ENCODE results near the gene PTPRQ. TPM values are rescaled to one million over a fixed set of nuclear protein-coding genes. Genes with fewer than 3 reads are reported as not detected.
A peak's percentile ranks its signal among the peaks of the same experiment; 100 is the strongest.

Gene PTPRQ
- total RNA-seq, 1 donor, result 5.4 TPM

GRCh38 chr12:80531646-80532045 is 87.6 kb downstream of the PTPRQ start:
- Histone ChIP-seq H2AFZ (ENCODE audit: low read length) (peak overlapping the region; percentile 70), H3K79me2 (ENCODE audit: insufficient read depth, low read length) (no peaks in the 10 kb centered on the region), H3K4me1 (ENCODE audit: insufficient read depth, low read length) (peaks cover 6% of the 10 kb centered on the region), H3K27ac (ENCODE audit: low read depth, low read length) (no peak overlapping the region), H3K27me3 (ENCODE audit: insufficient read depth, low read length) (no peaks in the 10 kb centered on the region), H3K4me3 (ENCODE audit: insufficient read depth, low read length) (no peak overlapping the region), H3K9me3 (ENCODE audit: low read depth, low read length) (no peaks in the 10 kb centered on the region), H4K20me1 (ENCODE audit: insufficient read depth, low read length) (no peaks in the 10 kb centered on the region), H3K4me2 (ENCODE audit: insufficient read depth, low read length) (no peak overlapping the region), H3K36me3 (ENCODE audit: insufficient read depth, low read length) (no peaks in the 10 kb centered on the region)
- TF ChIP-seq, protein P1, sequence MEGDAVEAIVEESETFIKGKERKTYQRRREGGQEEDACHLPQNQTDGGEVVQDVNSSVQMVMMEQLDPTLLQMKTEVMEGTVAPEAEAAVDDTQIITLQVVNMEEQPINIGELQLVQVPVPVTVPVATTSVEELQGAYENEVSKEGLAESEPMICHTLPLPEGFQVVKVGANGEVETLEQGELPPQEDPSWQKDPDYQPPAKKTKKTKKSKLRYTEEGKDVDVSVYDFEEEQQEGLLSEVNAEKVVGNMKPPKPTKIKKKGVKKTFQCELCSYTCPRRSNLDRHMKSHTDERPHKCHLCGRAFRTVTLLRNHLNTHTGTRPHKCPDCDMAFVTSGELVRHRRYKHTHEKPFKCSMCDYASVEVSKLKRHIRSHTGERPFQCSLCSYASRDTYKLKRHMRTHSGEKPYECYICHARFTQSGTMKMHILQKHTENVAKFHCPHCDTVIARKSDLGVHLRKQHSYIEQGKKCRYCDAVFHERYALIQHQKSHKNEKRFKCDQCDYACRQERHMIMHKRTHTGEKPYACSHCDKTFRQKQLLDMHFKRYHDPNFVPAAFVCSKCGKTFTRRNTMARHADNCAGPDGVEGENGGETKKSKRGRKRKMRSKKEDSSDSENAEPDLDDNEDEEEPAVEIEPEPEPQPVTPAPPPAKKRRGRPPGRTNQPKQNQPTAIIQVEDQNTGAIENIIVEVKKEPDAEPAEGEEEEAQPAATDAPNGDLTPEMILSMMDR (IDR thresholded peaks at IDR 0.05; ENCODE audit: extremely low read depth, low read depth, low read length), result no peak
- no peak for DNase-seq (ENCODE audit: insufficient read length, low spot score, missing footprints)

GRCh38 chr12:80539029-80539428 is 95.0 kb downstream of the PTPRQ start:
- Histone ChIP-seq H2AFZ (ENCODE audit: low read length) (peak overlapping the region; percentile 52), H4K20me1 (ENCODE audit: insufficient read depth, low read length) (no peaks in the 10 kb centered on the region), H3K79me2 (ENCODE audit: insufficient read depth, low read length) (no peaks in the 10 kb centered on the region), H3K36me3 (ENCODE audit: insufficient read depth, low read length) (no peaks in the 10 kb centered on the region), H3K4me1 (ENCODE audit: insufficient read depth, low read length) (peaks cover 3% of the 10 kb centered on the region), H3K9me3 (ENCODE audit: low read depth, low read length) (no peaks in the 10 kb centered on the region), H3K27me3 (ENCODE audit: insufficient read depth, low read length) (no peaks in the 10 kb centered on the region), H3K27ac (ENCODE audit: low read depth, low read length) (no peak overlapping the region), H3K4me3 (ENCODE audit: insufficient read depth, low read length) (no peak overlapping the region), H3K4me2 (ENCODE audit: insufficient read depth, low read length) (no peak overlapping the region)
- TF ChIP-seq, protein P1 (IDR thresholded peaks at IDR 0.05; ENCODE audit: extremely low read depth, low read depth, low read length), result no peak
- no peak for DNase-seq (ENCODE audit: insufficient read length, low spot score, missing footprints)

DNA sequence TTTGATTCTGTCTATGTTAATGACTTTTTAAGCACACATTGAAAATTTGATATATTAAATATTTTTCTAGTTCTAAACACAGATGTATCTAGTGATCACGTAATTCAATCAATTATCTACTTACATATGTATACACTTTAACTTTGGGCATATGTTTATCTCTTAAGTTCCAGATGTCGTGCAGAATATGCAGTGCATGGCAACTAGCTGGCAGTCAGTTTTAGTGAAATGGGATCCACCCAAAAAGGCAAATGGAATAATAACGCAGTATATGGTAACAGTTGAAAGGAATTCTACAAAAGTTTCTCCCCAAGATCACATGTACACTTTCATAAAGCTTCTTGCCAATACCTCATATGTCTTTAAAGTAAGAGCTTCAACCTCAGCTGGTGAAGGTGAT is 105.3 kb downstream of the PTPRQ start:
- Histone ChIP-seq H3K4me3 (ENCODE audit: insufficient read depth, low read length) (no peak overlapping the region), H4K20me1 (ENCODE audit: insufficient read depth, low read length) (no peaks in the 10 kb centered on the region), H3K79me2 (ENCODE audit: insufficient read depth, low read length) (no peaks in the 10 kb centered on the region), H3K4me2 (ENCODE audit: insufficient read depth, low read length) (no peak overlapping the region), H3K4me1 (ENCODE audit: insufficient read depth, low read length) (peaks cover 28% of the 10 kb centered on the region), H3K27ac (ENCODE audit: low read depth, low read length) (no peak overlapping the region), H3K36me3 (ENCODE audit: insufficient read depth, low read length) (no peaks in the 10 kb centered on the region), H3K9me3 (ENCODE audit: low read depth, low read length) (no peaks in the 10 kb centered on the region), H2AFZ (ENCODE audit: low read length) (no peak overlapping the region), H3K27me3 (ENCODE audit: insufficient read depth, low read length) (no peaks in the 10 kb centered on the region)
- no peak for DNase-seq (ENCODE audit: insufficient read length, low spot score, missing footprints)
- TF ChIP-seq, protein P1 (IDR thresholded peaks at IDR 0.05; ENCODE audit: extremely low read depth, low read depth, low read length), result no peak

GRCh38 chr12:80551897-80552296 is 107.9 kb downstream of the PTPRQ start:
- TF ChIP-seq, protein P1 (IDR thresholded peaks at IDR 0.05; ENCODE audit: extremely low read depth, low read depth, low read length), result no peak
- Histone ChIP-seq H3K36me3 (ENCODE audit: insufficient read depth, low read length) (no peaks in the 10 kb centered on the region), H3K4me2 (ENCODE audit: insufficient read depth, low read length) (peak overlapping the region; percentile 21), H4K20me1 (ENCODE audit: insufficient read depth, low read length) (no peaks in the 10 kb centered on the region), H3K4me3 (ENCODE audit: insufficient read depth, low read length) (no peak overlapping the region), H3K27me3 (ENCODE audit: insufficient read depth, low read length) (no peaks in the 10 kb centered on the region), H3K27ac (ENCODE audit: low read depth, low read length) (peak overlapping the region; percentile 15), H3K9me3 (ENCODE audit: low read depth, low read length) (no peaks in the 10 kb centered on the region), H2AFZ (ENCODE audit: low read length) (no peak overlapping the region), H3K4me1 (ENCODE audit: insufficient read depth, low read length) (peaks cover 35% of the 10 kb centered on the region), H3K79me2 (ENCODE audit: insufficient read depth, low read length) (no peaks in the 10 kb centered on the region)
- no peak for DNase-seq (ENCODE audit: insufficient read length, low spot score, missing footprints)
